GM21528 (cell line): ENCODE measurements around the gene BCR.

Source experiments
- ATAC-seq: cut with Tn5 transposase; IDR thresholded peaks from one replicate; pipeline ENCODE4 v1.9.1; 2021; ENCODE audit warnings: mild to moderate bottlenecking, moderate library complexity; ENCODE audit not compliant: unreplicated experiment, low FRiP score

Gene BCR

DNA sequence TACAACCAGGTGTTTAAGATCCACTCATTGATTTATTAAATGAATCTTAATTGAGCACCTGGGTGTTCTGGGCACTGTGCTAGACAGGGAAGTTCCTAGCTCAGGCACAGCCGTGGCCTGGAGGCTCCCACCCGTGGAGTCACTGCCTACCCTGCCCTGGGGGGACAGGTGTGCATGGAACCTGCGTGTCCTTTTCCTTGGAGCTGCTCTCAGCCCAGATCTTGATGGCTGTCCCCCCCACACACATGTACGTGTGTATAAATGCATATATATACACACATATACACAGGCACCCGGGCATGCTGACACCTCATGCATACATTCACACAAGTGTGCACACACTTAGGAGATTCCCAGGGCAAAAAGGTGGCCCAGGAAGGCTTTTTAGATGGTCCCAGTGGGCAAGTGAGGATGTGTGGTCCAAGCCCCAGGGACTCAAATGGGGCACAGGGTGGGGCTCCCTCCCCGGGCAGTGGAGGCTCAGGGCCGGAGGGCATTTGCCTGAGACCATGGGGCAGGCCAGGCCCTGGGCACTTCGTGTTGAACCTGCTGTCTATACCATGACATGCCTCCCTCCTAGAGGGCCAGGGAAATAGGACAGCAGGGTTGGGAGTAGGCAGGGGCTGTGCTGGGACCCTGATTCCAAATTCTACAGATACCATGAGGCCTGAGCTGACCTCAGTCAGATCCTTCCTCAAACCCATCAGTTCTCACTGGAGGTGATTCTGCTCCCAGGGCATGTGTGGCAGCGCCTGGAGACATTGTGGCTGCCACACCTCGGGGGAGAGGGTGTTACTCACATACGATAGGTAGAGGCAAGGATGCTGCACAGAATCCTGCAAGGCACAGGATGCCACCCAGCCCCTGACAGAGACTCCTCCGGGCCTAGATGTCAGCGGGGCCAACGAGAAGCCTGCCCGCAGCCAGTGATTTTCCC lies 77.8 kb downstream of the BCR start:
- ATAC-seq, result no peak

GRCh38 chr22:23258826-23259170 lies 78.5 kb downstream of the BCR start:
- no peak for ATAC-seq

DNA sequence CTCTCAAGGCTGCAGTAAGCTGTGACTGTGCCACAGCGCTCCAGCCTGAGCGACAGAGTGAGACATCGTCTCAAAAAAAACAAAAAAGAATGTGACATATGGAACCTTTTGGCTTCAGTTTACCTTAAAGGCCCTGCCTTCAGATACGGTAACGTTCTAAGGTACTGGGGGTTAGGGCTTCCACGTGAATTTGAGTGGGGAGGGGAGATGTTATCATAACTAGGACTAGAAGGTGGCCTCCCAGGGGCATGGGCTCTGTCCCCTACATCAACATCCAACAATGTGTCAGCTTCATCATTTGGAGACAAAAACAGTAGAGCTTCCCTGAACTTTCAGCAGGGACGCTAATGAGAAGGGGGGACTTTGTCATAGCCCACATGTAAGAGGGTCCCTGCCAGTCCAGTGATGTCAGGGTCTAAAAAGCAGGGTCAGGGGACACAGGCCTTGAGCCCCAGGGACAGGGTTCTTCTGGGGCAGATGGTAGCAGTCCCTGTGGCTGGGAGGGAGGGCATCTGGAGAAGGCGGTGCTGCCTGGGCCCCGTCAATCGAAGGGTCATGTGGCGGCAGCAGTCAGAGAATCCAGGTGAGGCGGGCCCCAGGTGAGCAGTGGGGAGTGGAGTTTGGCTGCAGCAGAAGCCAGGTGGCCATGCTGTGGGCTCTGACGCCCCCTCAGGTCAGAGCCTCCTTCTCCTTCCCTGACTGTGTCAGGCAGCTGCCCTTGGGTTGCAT lies 79.8 kb downstream of the BCR start:
- ATAC-seq, result no peak

GRCh38 chr22:23260645-23261581 lies 80.6 kb downstream of the BCR start:
- no peak for ATAC-seq

- no peak for ATAC-seq
These were observed 81.7 kb downstream of the BCR start for GRCh38 chr22:23261900-23262450.

DNA sequence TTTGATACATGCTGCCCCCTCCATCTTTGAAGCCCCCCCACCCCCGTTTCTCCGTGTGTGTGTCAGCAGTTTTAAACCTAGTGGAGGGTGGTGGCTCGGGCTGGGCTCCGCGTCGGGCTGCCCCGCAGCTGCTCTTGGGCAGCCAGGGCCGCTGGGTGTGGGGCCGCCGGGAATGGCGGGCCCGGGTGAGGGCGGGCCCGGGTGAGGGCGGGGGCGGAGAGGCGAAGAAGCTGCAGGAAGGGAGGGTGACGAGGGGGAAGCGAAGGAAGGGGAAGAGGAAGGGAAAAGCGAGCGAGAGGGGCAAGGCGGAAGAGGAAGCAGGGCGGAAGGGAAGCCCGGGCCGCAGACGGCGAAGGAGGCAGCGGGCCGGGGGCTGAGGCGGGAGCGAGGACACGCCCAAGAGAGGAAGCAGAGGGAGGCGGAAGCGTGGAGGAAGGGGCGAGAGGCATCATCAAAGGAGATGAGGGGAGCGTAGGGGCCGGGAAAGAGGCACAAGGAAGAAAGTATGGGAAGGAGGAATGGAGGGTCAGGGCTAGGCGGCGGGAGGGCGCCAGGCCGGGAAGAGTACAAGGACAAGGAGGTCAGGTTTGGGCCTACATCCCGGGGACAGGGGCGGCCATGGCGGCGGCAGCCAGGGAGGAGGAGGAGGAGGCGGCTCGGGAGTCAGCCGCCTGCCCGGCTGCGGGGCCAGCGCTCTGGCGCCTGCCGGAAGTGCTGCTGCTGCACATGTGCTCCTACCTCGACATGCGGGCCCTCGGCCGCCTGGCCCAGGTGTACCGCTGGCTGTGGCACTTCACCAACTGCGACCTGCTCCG lies 82.4 kb downstream of the BCR start:
- ATAC-seq, result no peak

- no peak for ATAC-seq
These were observed 83.6 kb downstream of the BCR start for GRCh38 chr22:23263651-23264555.

DNA sequence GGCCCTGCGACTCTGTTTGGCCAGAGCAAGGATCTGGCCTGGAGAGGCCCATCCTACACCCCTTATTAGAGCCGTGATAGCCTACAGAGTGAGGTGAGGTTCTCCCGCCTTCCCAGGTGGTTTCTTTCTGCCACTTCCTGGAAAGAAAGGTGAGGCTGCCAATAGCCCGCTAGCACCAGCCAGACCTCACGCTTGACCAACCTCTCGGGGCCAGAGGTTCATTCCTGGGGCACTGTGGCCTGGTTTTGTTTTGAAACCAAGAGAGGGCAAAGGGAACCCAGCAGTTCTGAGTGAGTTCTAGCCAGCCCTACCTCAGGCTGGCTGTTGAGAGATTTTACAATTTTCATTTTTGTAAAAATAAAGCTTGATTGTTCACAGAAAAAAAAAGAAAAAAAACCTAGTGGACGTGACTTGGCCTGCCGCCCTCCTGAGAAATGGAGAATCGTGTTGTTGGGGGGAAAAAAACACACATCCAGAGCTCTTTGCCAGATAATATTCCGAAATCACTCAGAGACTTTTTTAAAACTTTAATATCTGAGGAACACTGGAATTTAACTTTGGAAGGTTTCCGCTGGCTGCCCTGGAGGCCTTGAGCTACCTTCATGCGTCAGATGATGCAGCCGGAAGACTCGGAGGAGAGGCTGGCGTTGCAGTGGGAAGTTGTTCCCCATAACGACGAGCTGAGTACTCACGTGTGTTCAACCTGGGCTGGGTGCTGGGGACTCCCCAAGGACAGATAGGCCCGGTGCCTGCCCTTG lies 84.5 kb downstream of the BCR start:
- no peak for ATAC-seq

DNA sequence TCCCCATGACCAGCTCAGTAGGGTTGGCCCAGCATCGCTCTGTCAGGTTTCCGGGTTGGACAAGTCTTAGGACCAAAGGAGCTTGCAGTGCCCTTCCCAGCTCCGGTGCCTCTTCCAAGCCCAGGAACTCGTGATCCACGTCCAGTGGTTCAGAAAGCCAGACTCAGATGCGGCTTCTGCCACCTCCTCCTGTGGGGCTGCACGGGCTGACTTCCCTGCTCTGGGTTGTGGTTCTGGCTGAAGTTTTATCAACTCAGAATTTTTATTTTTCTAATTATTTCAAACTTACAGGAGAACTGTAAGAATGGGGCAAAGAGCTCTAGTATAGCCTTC lies 85.0 kb downstream of the BCR start:
- no peak for ATAC-seq

GRCh38 chr22:23266780-23267179 lies 86.5 kb downstream of the BCR start:
- no peak for ATAC-seq

GRCh38 chr22:23267226-23268043 lies 87.1 kb downstream of the BCR start:
- no peak for ATAC-seq

- ATAC-seq, result no peak
These were observed 87.9 kb downstream of the BCR start for GRCh38 chr22:23268139-23268712.

- ATAC-seq, result no peak
These were observed 88.6 kb downstream of the BCR start for GRCh38 chr22:23268877-23269276.

DNA sequence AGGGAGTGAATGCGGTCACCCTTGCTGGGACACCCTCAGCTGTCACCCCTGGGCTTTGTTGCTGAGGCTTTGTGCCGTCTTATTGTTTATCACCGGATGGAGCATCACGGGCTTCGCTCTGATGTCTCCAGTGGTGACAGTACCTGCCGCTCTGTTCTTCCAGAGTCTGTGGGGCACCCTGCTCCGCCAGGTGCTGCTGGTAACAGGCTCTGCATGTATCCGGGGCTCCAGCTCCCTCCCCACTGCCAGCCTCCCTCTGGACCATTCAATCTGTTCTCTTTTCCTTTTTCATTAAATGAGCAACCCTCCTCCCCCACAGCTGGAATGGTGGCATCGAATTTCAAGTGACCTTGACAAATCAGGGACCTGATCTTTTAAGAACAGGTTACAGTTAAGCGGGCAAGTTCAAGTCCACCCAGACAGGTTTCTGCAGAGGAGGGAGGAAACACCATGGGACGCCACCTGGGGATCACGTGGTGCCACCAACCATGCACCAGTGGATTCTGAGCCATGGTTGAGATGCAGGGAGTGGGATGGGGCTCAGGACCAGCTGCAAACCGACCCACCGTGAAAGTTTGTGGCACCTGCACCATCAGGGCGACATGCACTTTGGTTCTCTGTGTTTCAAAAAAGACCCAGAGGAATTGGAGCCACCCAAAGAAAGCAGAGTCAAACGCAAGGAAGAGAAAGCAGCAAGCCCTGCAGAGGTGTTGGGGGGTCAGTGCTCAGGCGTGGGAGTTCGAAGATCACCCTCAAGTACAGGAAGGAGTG lies 89.3 kb downstream of the BCR start:
- no peak for ATAC-seq

DNA sequence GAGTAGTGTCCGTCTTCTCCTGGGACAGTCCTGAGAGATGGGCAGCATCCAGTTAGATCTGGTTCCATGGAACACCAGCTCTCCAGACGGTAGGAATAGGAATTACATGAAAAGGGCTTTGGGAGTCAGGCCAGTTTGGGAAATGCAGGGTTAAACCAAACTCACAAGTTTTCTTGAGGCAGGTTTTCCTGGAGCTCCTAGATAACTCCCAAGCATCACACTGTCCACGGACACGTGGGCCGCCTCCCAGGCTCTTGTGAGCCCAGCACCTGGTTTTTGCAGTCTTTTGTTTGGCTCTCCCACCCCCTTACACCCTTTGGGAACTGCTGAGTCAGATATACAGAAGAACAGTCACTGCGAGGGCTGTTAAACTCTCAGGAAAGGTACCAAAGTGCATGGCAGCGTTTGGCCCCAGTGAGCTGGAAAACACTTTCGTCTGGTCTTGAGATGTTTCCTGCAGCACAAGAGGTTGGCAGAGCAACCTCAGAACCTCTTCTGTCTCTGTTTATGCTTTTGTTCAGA lies 90.0 kb downstream of the BCR start:
- no peak for ATAC-seq
